OCI-LY7 (cell line): Measurements from ENCODE around the gene EPHA1.

Experiments
- EZH2phosphoT487 ChIP-seq: fragments of 200-600 bp; sonication (generic); IDR thresholded peaks from 2 replicates; pipeline ENCODE4 v1.6.1; 2018; ENCODE audit warnings: low read depth, borderline replicate concordance, mild to moderate bottlenecking, mixed run types, antibody characterized with exemption, low read length, moderate library complexity, mixed read lengths
- TF ChIP-seq, protein P1 (sequence below): fragments of 200-600 bp; sonication (generic); conservative IDR thresholded peaks from 2 replicates; pipeline ENCODE4 v1.5.1; 2014; ENCODE audit warnings: mild to moderate bottlenecking, antibody characterized with exemption, low read length, moderate library complexity, mixed read lengths

DNA sequence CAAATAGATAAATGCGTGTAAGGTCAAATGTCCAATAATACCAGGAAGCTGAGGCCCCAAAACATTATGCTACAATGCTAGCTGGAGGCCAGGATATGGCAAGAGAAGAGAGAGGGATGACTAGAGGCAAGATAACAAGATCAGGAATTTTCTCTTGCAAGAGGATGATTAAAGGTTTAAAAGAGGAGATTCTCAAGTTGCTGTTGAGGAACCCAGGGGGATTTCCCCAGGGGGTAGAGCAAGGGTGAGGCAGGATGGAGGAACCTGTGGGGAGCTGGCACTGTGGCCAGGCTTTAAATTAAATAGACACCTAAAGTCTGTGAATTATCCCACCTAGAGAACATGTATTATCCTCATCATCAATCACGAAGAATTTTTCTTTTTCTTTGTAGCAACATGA is 31.2 kb upstream of the EPHA1 start:
- TF ChIP-seq, protein P1, sequence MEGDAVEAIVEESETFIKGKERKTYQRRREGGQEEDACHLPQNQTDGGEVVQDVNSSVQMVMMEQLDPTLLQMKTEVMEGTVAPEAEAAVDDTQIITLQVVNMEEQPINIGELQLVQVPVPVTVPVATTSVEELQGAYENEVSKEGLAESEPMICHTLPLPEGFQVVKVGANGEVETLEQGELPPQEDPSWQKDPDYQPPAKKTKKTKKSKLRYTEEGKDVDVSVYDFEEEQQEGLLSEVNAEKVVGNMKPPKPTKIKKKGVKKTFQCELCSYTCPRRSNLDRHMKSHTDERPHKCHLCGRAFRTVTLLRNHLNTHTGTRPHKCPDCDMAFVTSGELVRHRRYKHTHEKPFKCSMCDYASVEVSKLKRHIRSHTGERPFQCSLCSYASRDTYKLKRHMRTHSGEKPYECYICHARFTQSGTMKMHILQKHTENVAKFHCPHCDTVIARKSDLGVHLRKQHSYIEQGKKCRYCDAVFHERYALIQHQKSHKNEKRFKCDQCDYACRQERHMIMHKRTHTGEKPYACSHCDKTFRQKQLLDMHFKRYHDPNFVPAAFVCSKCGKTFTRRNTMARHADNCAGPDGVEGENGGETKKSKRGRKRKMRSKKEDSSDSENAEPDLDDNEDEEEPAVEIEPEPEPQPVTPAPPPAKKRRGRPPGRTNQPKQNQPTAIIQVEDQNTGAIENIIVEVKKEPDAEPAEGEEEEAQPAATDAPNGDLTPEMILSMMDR, result no peak
- no peak for TF ChIP-seq EZH2phosphoT487
